GM12878 (cell line): ENCODE data around the gene CD209. TPM values are rescaled to one million over a fixed set of nuclear protein-coding genes. Genes with fewer than 3 reads are reported as not detected.
A peak's percentile ranks its signal among the peaks of the same experiment; 100 is the strongest.

Experiments
- ATAC-seq: fragments of 200-7000 bp; cut with Tn5 transposase; 3 replicates; pipeline ENCODE4 v1.9.1; 2020; ENCODE audit warnings: mild to moderate bottlenecking, moderate library complexity
- BruUV-seq: library from RNA; stranded (reverse); fragments of 400-500 nt; replicated peaks from 2 replicates; lab custom pipeline; 2021; lab: Mats Ljungman, UMichigan
- CTCF ChIA-PET: fragments of 300-600 bp; sonication (Branson Sonifier 250); formaldehyde crosslinking; extraction: SDS; loops from one replicate; lab custom pipeline; 2021; ENCODE audit warnings: inconsistent platforms; lab: Yijun Ruan, JAX
- POLR2A ChIA-PET: fragments of 350-600 bp; formaldehyde crosslinking; extraction: SDS; loops from one replicate; lab custom pipeline; 2021; ENCODE audit warnings: inconsistent platforms; lab: Charles Lee
- RAD21 ChIA-PET: fragments of 300-600 bp; sonication (Branson Sonifier 250); formaldehyde crosslinking; loops from one replicate; lab custom pipeline; 2023; ENCODE audit warnings: antibody characterized with exemption; ENCODE audit not compliant: unreplicated experiment; lab: Charles Lee
- SMC1A ChIA-PET: fragments of 300-600 bp; sonication (Branson Sonifier 250); formaldehyde crosslinking; loops from one replicate; lab custom pipeline; 2023; ENCODE audit not compliant: unreplicated experiment, uncharacterized antibody; lab: Charles Lee
- DNase-seq: peaks from one replicate; pipeline ENCODE4 v3.0.0-alpha.2; 2011; ENCODE audit warnings: low read depth, low spot score
- FAIRE-seq: peaks from 3 replicates; lab custom pipeline; 2011; peaks lifted over from hg19 to GRCh38; lab: Jason Lieb, UNC
- H2AFZ ChIP-seq: 2 replicates; pipeline ENCODE4 v1.6.0; 2011; ENCODE audit warnings: low read depth, low read length, control low read depth; ENCODE audit not compliant: control insufficient read depth
- H3K27ac ChIP-seq: 2 replicates; pipeline ENCODE4 v1.5.1; 2011; ENCODE audit warnings: control low read depth; ENCODE audit not compliant: control insufficient read depth, insufficient read depth
- H3K27me3 ChIP-seq, 2 experiments: replicated peaks in 1 of 2; 2 replicates each; pipeline versions ENCODE4 v1.6.0 to v1.6.1; 2011; ENCODE audit warnings: low read length in 1 of 2; ENCODE audit not compliant: control insufficient read depth in 2 of 2, insufficient read depth in 2 of 2
- H3K36me3 ChIP-seq, 2 experiments: 2 replicates each; pipeline ENCODE4 v1.5.1; 2011; ENCODE audit warnings: low read length in 1 of 2; ENCODE audit not compliant: control insufficient read depth in 2 of 2, insufficient read depth in 2 of 2
- H3K4me1 ChIP-seq: 2 replicates; pipeline ENCODE4 v1.6.1; 2011; ENCODE audit warnings: mild to moderate bottlenecking, low read length, moderate library complexity, mixed read lengths; ENCODE audit not compliant: control insufficient read depth, insufficient read depth
- H3K4me2 ChIP-seq: 2 replicates; pipeline ENCODE4 v1.6.0; 2011; ENCODE audit warnings: control low read depth; ENCODE audit not compliant: control insufficient read depth, insufficient read depth
- H3K4me3 ChIP-seq: fragments of 200-600 bp; sonication (generic); 2 replicates; pipeline ENCODE4 v1.5.1; 2016
- H3K79me2 ChIP-seq: 2 replicates; pipeline ENCODE4 v1.6.0; 2011; ENCODE audit warnings: low read length; ENCODE audit not compliant: control insufficient read depth, insufficient read depth
- H3K9ac ChIP-seq: 2 replicates; pipeline ENCODE4 v1.8.0; 2011; ENCODE audit warnings: low read length, control low read depth, mixed read lengths; ENCODE audit not compliant: control insufficient read depth, insufficient read depth
- H3K9me3 ChIP-seq: replicated peaks from 3 replicates; pipeline ENCODE4 v1.5.1; 2011; ENCODE audit warnings: mild to moderate bottlenecking, low read length; ENCODE audit not compliant: control insufficient read depth, insufficient read depth
- H4K20me1 ChIP-seq: 2 replicates; pipeline ENCODE4 v1.6.0; 2011; ENCODE audit not compliant: control insufficient read depth, insufficient read depth
- JUND ChIP-seq: IDR thresholded peaks from 2 replicates; pipeline ENCODE4 v1.6.1; 2012; ENCODE audit warnings: low read depth, mild to moderate bottlenecking, low read length, improper control_type of control experiment, moderate library complexity
- NFIC ChIP-seq: IDR thresholded peaks from 2 replicates; pipeline ENCODE4 v1.6.1; 2012; ENCODE audit warnings: low read depth, mild to moderate bottlenecking, inconsistent platforms, low read length, moderate library complexity
- NR2C2 ChIP-seq: IDR thresholded peaks from 2 replicates; pipeline ENCODE4 v1.6.1; 2011; ENCODE audit warnings: borderline replicate concordance, low read depth; ENCODE audit not compliant: control insufficient read depth, insufficient read length
- POLR2AphosphoS5 ChIP-seq: IDR thresholded peaks from 2 replicates; pipeline ENCODE4 v1.6.1; 2011; ENCODE audit warnings: mild to moderate bottlenecking, low read length, inconsistent platforms
- RUNX3 ChIP-seq: IDR thresholded peaks from 2 replicates; pipeline ENCODE4 v1.6.1; 2012; ENCODE audit warnings: low read length, inconsistent platforms
- SMARCA5 ChIP-seq: fragments of 450-650 bp; IDR thresholded peaks from 2 replicates; pipeline ENCODE4 v1.6.1; 2017; ENCODE audit warnings: mild to moderate bottlenecking
- YY1 ChIP-seq: IDR thresholded peaks from 2 replicates; pipeline ENCODE4 v1.6.1; 2011; ENCODE audit warnings: low read depth, mild to moderate bottlenecking, low read length
- ZNF217 ChIP-seq: fragments of 450-650 bp; IDR thresholded peaks from 2 replicates; pipeline ENCODE4 v1.6.1; 2017; ENCODE audit warnings: antibody characterized with exemption, mild to moderate bottlenecking
- ZZZ3 ChIP-seq: IDR thresholded peaks from 2 replicates; pipeline ENCODE4 v1.6.1; 2011; ENCODE audit warnings: low read depth; ENCODE audit not compliant: control insufficient read depth, insufficient read length
- WGBS: methylation state at CpG from one replicate; pipeline ENCODE4 v1.1.6; 2016; ENCODE audit warnings: low lambda C conversion rate; ENCODE audit not compliant: insufficient replicate concordance, insufficient coverage; ENCODE audit errors: missing lambda C conversion rate; 5-methylcytosine and 5-hydroxymethylcytosine counted together
- in situ Hi-C: fragments of 300-500 bp; cut with MboI; formaldehyde crosslinking; loops from 9 replicates; pipeline ENCODE4 v1.14.3; 2018; ENCODE audit warnings: mixed read lengths
- intact Hi-C: fragments of 100-400 bp; cut with micrococcal nuclease; formaldehyde crosslinking; loops from one replicate; pipeline ENCODE4 v1.14.2; 2022; ENCODE audit not compliant: unreplicated experiment
- polyA plus RNA-seq, 11 experiments: library from polyadenylated mRNA; depleted of rRNA in 4 of 11; unstranded in 6 of 11; stranded (reverse) in 5 of 11; fragments of >200 nt; fragmentation: Nextera tagmentation in 4 of 11; fragmentation: Illumina TruSeq in 1 of 11; extraction: Ambion mirVana in 4 of 11; extraction: Trizol in 1 of 11; gene quantifications; 1 replicate in 1 of 11; 2 replicates in 10 of 11; pipeline versions ENCODE4 v1.2.1 to v1.2.3, GENCODE V29; 2011 to 2016; ENCODE audit warnings: inconsistent platforms in 2 of 11, missing spikeins in 2 of 11, low read depth in 1 of 11
- total RNA-seq, 4 experiments: library from RNA; depleted of rRNA in 3 of 4; stranded (reverse); fragments of >200 nt in 3 of 4; fragmentation: Illumina TruSeq in 1 of 4; extraction: Trizol in 1 of 4; gene quantifications; 2 replicates each; pipeline versions ENCODE4 v1.2.1 to v1.2.3, GENCODE V29; 2013 to 2021
- TF ChIP-seq, protein P1 (sequence below): fragments of 450-650 bp; IDR thresholded peaks from 2 replicates; pipeline ENCODE4 v1.6.1; 2016; ENCODE audit warnings: mild to moderate bottlenecking

The CD209 gene
- total and polyA plus RNA-seq, 10 of the 15 experiments (the other 5 are each of a cell fraction or from before 2014, with no cell fraction given), result 0.04 to 0.21 (median 0.10) TPM; not detected in 3

- Histone ChIP-seq H3K4me3 (peak overlapping the region; percentile 100), H3K79me2 (peaks cover 81% of the 10 kb centered on the region), H3K27me3 (no peaks in the 10 kb centered on the region), H3K27ac (peak overlapping the region; percentile 94), H3K4me2 (peak overlapping the region; percentile 97), H3K4me1 (peaks cover 41% of the 10 kb centered on the region), H4K20me1 (no peaks in the 10 kb centered on the region), H3K9me3 (peaks cover 3% of the 10 kb centered on the region; the same call in 1 of the 3 replicates), H2AFZ (no peak overlapping the region), H3K9ac (peak overlapping the region; percentile 88), H3K36me3 (peaks cover 7 to 21% of the 10 kb centered on the region in 2 experiments; a peak in 3 of 4 replicates)
- CTCF ChIA-PET, result interaction anchor here (0.6 to 5.0 kb wide), 5 partner anchors 8 to 102 kb away, joined by 3 to 32 read pairs (median 4); partner anchors contain the start of gene TRAPPC5
- intact Hi-C loops, result no loop called here
- no TSS peak for BruUV-seq
- 85% methylated on average over 10 of the region's 10 CpGs for WGBS
- 0 out of 2 replicates have a peak, but pooled peaks have one; percentile 14 for TF ChIP-seq RUNX3
- TF ChIP-seq, protein P1, sequence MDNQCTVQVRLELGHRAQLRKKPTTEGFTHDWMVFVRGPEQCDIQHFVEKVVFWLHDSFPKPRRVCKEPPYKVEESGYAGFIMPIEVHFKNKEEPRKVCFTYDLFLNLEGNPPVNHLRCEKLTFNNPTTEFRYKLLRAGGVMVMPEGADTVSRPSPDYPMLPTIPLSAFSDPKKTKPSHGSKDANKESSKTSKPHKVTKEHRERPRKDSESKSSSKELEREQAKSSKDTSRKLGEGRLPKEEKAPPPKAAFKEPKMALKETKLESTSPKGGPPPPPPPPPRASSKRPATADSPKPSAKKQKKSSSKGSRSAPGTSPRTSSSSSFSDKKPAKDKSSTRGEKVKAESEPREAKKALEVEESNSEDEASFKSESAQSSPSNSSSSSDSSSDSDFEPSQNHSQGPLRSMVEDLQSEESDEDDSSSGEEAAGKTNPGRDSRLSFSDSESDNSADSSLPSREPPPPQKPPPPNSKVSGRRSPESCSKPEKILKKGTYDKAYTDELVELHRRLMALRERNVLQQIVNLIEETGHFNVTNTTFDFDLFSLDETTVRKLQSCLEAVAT, result peak; percentile 91
- TF ChIP-seq JUND, result no peak
- no peak for TF ChIP-seq YY1
- TF ChIP-seq ZNF217, result peak; percentile 73; the same call in 1 of the 2 replicates
- no peak for TF ChIP-seq ZZZ3
- TF ChIP-seq NR2C2, result no peak
- TF ChIP-seq SMARCA5, result 0 out of 2 replicates have a peak, but pooled peaks have one; percentile 36
- TF ChIP-seq POLR2AphosphoS5, result 0 out of 2 replicates have a peak, but pooled peaks have one; percentile 35
- TF ChIP-seq NFIC, result no peak
- DNase-seq (no peak), FAIRE-seq (no peak), ATAC-seq (no peak)
- RAD21 ChIA-PET, result interaction anchor here (0.9 to 2.9 kb wide), 9 partner anchors 8 to 515 kb away, joined by 3 to 19 read pairs (median 4); partner anchors contain the start of gene TRAPPC5
- SMC1A ChIA-PET, result interaction anchor here (1.0 to 5.5 kb wide), 5 partner anchors 7 to 27 kb away, joined by 3 to 26 read pairs (median 4); partner anchors contain the start of gene TRAPPC5
- POLR2A ChIA-PET, result interaction anchor here (0.5 to 2.0 kb wide), 5 partner anchors 9 to 318 kb away, joined by 3 to 10 read pairs (median 3); partner anchors contain the start of gene TRAPPC5
- in situ Hi-C loops, result no loop called here
Measured at GRCh38 chr19:7697721-7698287, 49.5 kb downstream of the CD209 start.
